Mesenchymal stem cell (in vitro differentiated cells and primary cell): ENCODE data around the gene ANKRD55.

Experiments
- DNase-seq: peaks from one replicate; pipeline ENCODE4 v3.0.0-alpha.2; 2013
- H2AFZ ChIP-seq: one replicate; pipeline ENCODE4 v1.6.1; 2013; ENCODE audit warnings: low read depth, mild to moderate bottlenecking, control low read depth, inconsistent platforms, low read length, moderate library complexity
- H2AK5ac ChIP-seq: 2 replicates; pipeline ENCODE4 v1.6.1; 2013; ENCODE audit warnings: low read length, moderate library complexity, mild to moderate bottlenecking, inconsistent platforms; ENCODE audit not compliant: severe bottlenecking
- H2BK120ac ChIP-seq: one replicate; pipeline ENCODE4 v1.6.1; 2013; ENCODE audit warnings: low read depth, mild to moderate bottlenecking, inconsistent platforms, low read length, moderate library complexity
- H2BK12ac ChIP-seq, 2 experiments: one replicate each; pipeline ENCODE4 v1.6.1; 2013; ENCODE audit warnings: inconsistent platforms in 2 of 2, low read length in 2 of 2, mild to moderate bottlenecking in 2 of 2, moderate library complexity in 2 of 2, control low read depth in 1 of 2
- H2BK15ac ChIP-seq: one replicate; pipeline ENCODE4 v1.6.1; 2013; ENCODE audit warnings: mild to moderate bottlenecking, low read depth, inconsistent platforms; ENCODE audit not compliant: poor library complexity, severe bottlenecking
- H2BK5ac ChIP-seq: 2 replicates; pipeline ENCODE4 v1.6.1; 2013; ENCODE audit warnings: low read depth, mild to moderate bottlenecking, low read length, control low read depth, inconsistent platforms; ENCODE audit not compliant: poor library complexity, severe bottlenecking
- H3K14ac ChIP-seq, 2 experiments: one replicate each; pipeline ENCODE4 v1.6.1; 2013; ENCODE audit warnings: inconsistent platforms in 2 of 2, low read length in 2 of 2, control low read depth in 1 of 2, mild to moderate bottlenecking in 1 of 2, moderate library complexity in 1 of 2
- H3K18ac ChIP-seq, 2 experiments: one replicate each; pipeline ENCODE4 v1.6.1; 2013; ENCODE audit warnings: inconsistent platforms in 2 of 2, low read length in 2 of 2, control low read depth in 1 of 2, low read depth in 1 of 2, mild to moderate bottlenecking in 1 of 2
- H3K23ac ChIP-seq, 2 experiments: one replicate each; pipeline ENCODE4 v1.6.1; 2013; ENCODE audit warnings: inconsistent platforms in 2 of 2, low read length in 2 of 2, mild to moderate bottlenecking in 2 of 2, moderate library complexity in 2 of 2, control low read depth in 1 of 2
- H3K27ac ChIP-seq: 2 replicates; pipeline ENCODE4 v1.5.1; 2013; ENCODE audit warnings: mild to moderate bottlenecking, moderate library complexity, low read length, control low read depth, inconsistent platforms; ENCODE audit not compliant: poor library complexity, severe bottlenecking
- H3K27me3 ChIP-seq, 2 experiments: 2 replicates each; pipeline versions ENCODE4 v1.6.1 to v1.7.0; 2013; ENCODE audit warnings: low read length in 2 of 2, mild to moderate bottlenecking in 2 of 2, moderate library complexity in 2 of 2, control low read depth in 1 of 2, inconsistent platforms in 1 of 2; ENCODE audit not compliant: control insufficient read depth in 1 of 2, insufficient read depth in 1 of 2
- H3K36me3 ChIP-seq, 2 experiments: 2 replicates each; pipeline versions ENCODE4 v1.6.1 to v1.7.0; 2013; ENCODE audit warnings: low read length in 2 of 2, control low read depth in 1 of 2, inconsistent platforms in 1 of 2, low read depth in 1 of 2, mild to moderate bottlenecking in 1 of 2; ENCODE audit not compliant: insufficient read depth in 2 of 2, control insufficient read depth in 1 of 2
- H3K4ac ChIP-seq, 2 experiments: one replicate each; pipeline ENCODE4 v1.6.1; 2013; ENCODE audit warnings: inconsistent platforms in 2 of 2, low read length in 2 of 2, mild to moderate bottlenecking in 2 of 2, moderate library complexity in 2 of 2, control low read depth in 1 of 2, low read depth in 1 of 2
- H3K4me1 ChIP-seq: 2 replicates; pipeline ENCODE4 v1.6.1; 2013; ENCODE audit warnings: low read depth, low read length, control low read depth; ENCODE audit not compliant: control insufficient read depth, insufficient read depth
- H3K4me2 ChIP-seq: 2 replicates; pipeline ENCODE4 v1.6.1; 2013; ENCODE audit warnings: low read length, mild to moderate bottlenecking, inconsistent platforms; ENCODE audit not compliant: poor library complexity, severe bottlenecking
- H3K4me3 ChIP-seq, 2 experiments: 2 replicates each; pipeline versions ENCODE4 v1.5.1 to v1.7.0; 2013; ENCODE audit warnings: low read length in 2 of 2, mild to moderate bottlenecking in 2 of 2, control low read depth in 1 of 2, low read depth in 1 of 2; ENCODE audit not compliant: insufficient read depth in 1 of 2
- H3K79me1 ChIP-seq: replicated peaks from 2 replicates; pipeline ENCODE4 v1.6.1; 2013; ENCODE audit warnings: mild to moderate bottlenecking, control low read depth, low read length, inconsistent platforms; ENCODE audit not compliant: poor library complexity, severe bottlenecking
- H3K9ac ChIP-seq: 2 replicates; pipeline ENCODE4 v1.7.0; 2013; ENCODE audit warnings: mild to moderate bottlenecking, low read length, moderate library complexity
- H3K9me3 ChIP-seq: 2 replicates; pipeline ENCODE4 v1.7.0; 2013; ENCODE audit warnings: mild to moderate bottlenecking, low read length; ENCODE audit not compliant: control insufficient read depth
- H4K8ac ChIP-seq: one replicate; pipeline ENCODE4 v1.6.1; 2013; ENCODE audit warnings: inconsistent platforms, mild to moderate bottlenecking, low read length, moderate library complexity
- H4K91ac ChIP-seq: one replicate; pipeline ENCODE4 v1.6.1; 2013; ENCODE audit warnings: mild to moderate bottlenecking, low read length, inconsistent platforms
- WGBS: methylation state at CpG from one replicate; pipeline ENCODE4 v1.1.7; 2013; ENCODE audit warnings: mixed read lengths; 5-methylcytosine and 5-hydroxymethylcytosine counted together

The ANKRD55 gene

GRCh38 chr5:56253924-56254323, 20.8 kb upstream of the ANKRD55 start:
- Histone ChIP-seq H2BK12ac (peak overlapping the region in 1 of 2 experiments; percentile 63), H2BK5ac (no peak overlapping the region), H2BK15ac (no peak overlapping the region), H3K36me3 (no peaks in the 10 kb centered on the region), H3K4me1 (peaks cover 5% of the 10 kb centered on the region), H3K27me3 (no peaks in the 10 kb centered on the region), H2BK120ac (no peak overlapping the region), H3K14ac (no peak overlapping the region), H2AK5ac (no peak overlapping the region), H3K4me3 (no peak overlapping the region), H3K9me3 (no peaks in the 10 kb centered on the region), H2AFZ (peak overlapping the region; percentile 5), H3K4me2 (no peak overlapping the region), H3K23ac (no peak overlapping the region), H3K27ac (no peak overlapping the region), H4K91ac (no peak overlapping the region), H3K79me1 (no peaks in the 10 kb centered on the region), H4K8ac (no peak overlapping the region), H3K18ac (peak overlapping the region in 1 of 2 experiments; percentile 62), H3K9ac (no peak overlapping the region), H3K4ac (no peak overlapping the region)
- whole genome bisulfite sequencing, result 93% methylated on average over 6 of the region's 6 CpGs
- DNase-seq, result no peak

GRCh38 chr5:56253126-56253525, 20.0 kb upstream of the ANKRD55 start:
- WGBS, result 100% methylated on average over 1 of the region's 2 CpGs
- no peak overlapping the region for H2AK5ac ChIP-seq
- H3K27ac ChIP-seq, result no peak overlapping the region
- no peak overlapping the region for H3K4me3 ChIP-seq
- H3K79me1 ChIP-seq, result no peaks in the 10 kb centered on the region
- H3K4ac ChIP-seq, result no peak overlapping the region
- DNase-seq, result no peak
- no peak overlapping the region for H4K8ac ChIP-seq
- no peak overlapping the region for H3K23ac ChIP-seq
- no peaks in the 10 kb centered on the region for H3K4me1 ChIP-seq
- no peak overlapping the region for H3K4me2 ChIP-seq
- H3K27me3 ChIP-seq, result no peaks in the 10 kb centered on the region
- H3K14ac ChIP-seq, result no peak overlapping the region
- no peaks in the 10 kb centered on the region for H3K36me3 ChIP-seq
- H4K91ac ChIP-seq, result no peak overlapping the region
- no peak overlapping the region for H3K18ac ChIP-seq
- H2BK15ac ChIP-seq, result no peak overlapping the region
- no peak overlapping the region for H3K9ac ChIP-seq
- H2AFZ ChIP-seq, result no peak overlapping the region
- H2BK12ac ChIP-seq, result no peak overlapping the region
- H3K9me3 ChIP-seq, result no peaks in the 10 kb centered on the region
- no peak overlapping the region for H2BK5ac ChIP-seq
- no peak overlapping the region for H2BK120ac ChIP-seq

- no peak for DNase-seq
- H2BK12ac ChIP-seq, result no peak overlapping the region
- WGBS, result 68% methylated on average over 2 of the region's 4 CpGs
Observed at GRCh38 chr5:56251918-56252553, 18.9 kb upstream of the ANKRD55 start.

GRCh38 chr5:56251440-56251839, 18.3 kb upstream of the ANKRD55 start:
- Histone ChIP-seq H3K4me2 (no peak overlapping the region), H4K8ac (no peak overlapping the region), H3K27me3 (no peaks in the 10 kb centered on the region), H3K27ac (no peak overlapping the region), H3K4me1 (no peaks in the 10 kb centered on the region), H3K36me3 (no peaks in the 10 kb centered on the region), H2BK15ac (no peak overlapping the region), H4K91ac (no peak overlapping the region), H2AFZ (no peak overlapping the region), H3K23ac (no peak overlapping the region), H2BK12ac (no peak overlapping the region), H3K9ac (no peak overlapping the region), H2AK5ac (no peak overlapping the region), H3K79me1 (no peaks in the 10 kb centered on the region), H3K4me3 (no peak overlapping the region), H2BK120ac (no peak overlapping the region), H3K14ac (no peak overlapping the region), H3K9me3 (no peaks in the 10 kb centered on the region), H2BK5ac (no peak overlapping the region), H3K4ac (no peak overlapping the region), H3K18ac (no peak overlapping the region)
- no peak for DNase-seq

More at GRCh38 chr5:56251918-56252553, 18.9 kb upstream of the ANKRD55 start:
- Histone ChIP-seq H3K4ac (no peak overlapping the region), H4K91ac (no peak overlapping the region), H2AK5ac (no peak overlapping the region), H3K27ac (no peak overlapping the region), H3K14ac (no peak overlapping the region), H3K9ac (no peak overlapping the region), H3K23ac (no peak overlapping the region), H3K4me3 (no peak overlapping the region), H3K27me3 (no peaks in the 10 kb centered on the region), H3K4me2 (no peak overlapping the region), H4K8ac (no peak overlapping the region), H2BK15ac (no peak overlapping the region), H3K36me3 (no peaks in the 10 kb centered on the region), H3K4me1 (no peaks in the 10 kb centered on the region), H3K18ac (no peak overlapping the region), H2AFZ (no peak overlapping the region), H2BK120ac (no peak overlapping the region), H2BK5ac (no peak overlapping the region), H3K79me1 (no peaks in the 10 kb centered on the region), H3K9me3 (no peaks in the 10 kb centered on the region)
